Neural cell (in vitro differentiated cells): ENCODE data around the gene PTPN21. TPM values are rescaled to one million over a fixed set of nuclear protein-coding genes. Genes with fewer than 3 reads are reported as not detected.

Experiments used
- polyA plus RNA-seq: library from polyadenylated mRNA; depleted of rRNA; stranded (reverse); fragments of >200 nt; gene quantifications from 2 replicates; pipeline ENCODE4 v1.2.3, GENCODE V29; 2014
- small RNA-seq, 3 experiments: library from RNA; depleted of rRNA; stranded (forward); fragments of <200 nt; gene quantifications; one replicate each; pipeline ENCODE3, GENCODE V24; 2012

PTPN21 gene
- polyA plus RNA-seq, 1 donor from 2014 or later: 4.1 TPM

Small RNA genes lying within 50 kb of the gene (small RNA-seq; reads per million reads assigned to genes)
- 0 reads per million in 3 experiments for gene RNU4-22P

Other genes with a start within 250 kb of the PTPN21 start
- gene KCNK10, start 231.7 kb downstream of the PTPN21 start, polyA plus RNA-seq: 6.9 and 7.0 TPM in 2 replicates
- 31.4 and 33.4 TPM in 2 replicates for gene SPATA7, start 169.3 kb downstream of the PTPN21 start, polyA plus RNA-seq
- 70.5 and 85.7 TPM in 2 replicates for gene ZC3H14, start 8.0 kb upstream of the PTPN21 start, polyA plus RNA-seq
- 23.6 and 27.5 TPM in 2 replicates for gene EML5, start 237.9 kb upstream of the PTPN21 start, polyA plus RNA-seq